ENCODE measurements around the gene NEFH. TPM values are rescaled to one million over a fixed set of nuclear protein-coding genes. Genes with fewer than 3 reads are reported as not detected.

Gene NEFH
- total RNA-seq, 1 experiment from 2014 or later, result 5.7 TPM

GRCh38 chr22:29442976-29443375, 37.0 kb upstream of the NEFH start:
- H2BK12ac ChIP-seq (ENCODE audit: insufficient read length, low read depth, low read length), result no peak overlapping the region
- Mint-ChIP-seq H3K9me3 (no peaks in the 10 kb centered on the region), H3K4me1 (peaks cover 13 to 15% of the 10 kb centered on the region in 2 experiments), H3K27ac (no peak overlapping the region), H3K4me3 (no peak overlapping the region), H3K27me3 (ENCODE audit: low read depth) (peaks cover 2% of the 10 kb centered on the region; the same call in 1 of the 2 replicates), H3K36me3 (ENCODE audit: insufficient read depth in 1 of 3, low read depth in 3 of 3) (no peaks in the 10 kb centered on the region)
- WGBS (ENCODE audit: extremely low coverage, insufficient read length, low lambda C conversion rate), result no CpG with 5 or more reads among the region's 1 CpG
- H4K5ac ChIP-seq (ENCODE audit: insufficient read length, low read depth, low read length), result no peak overlapping the region
- H3T11ph ChIP-seq (ENCODE audit: low read length), result no peak overlapping the region
- H3K9me3 ChIP-seq (ENCODE audit: control insufficient read depth, low read depth, low read length), result no peaks in the 10 kb centered on the region
- no peak overlapping the region for H2BK15ac ChIP-seq (ENCODE audit: low read depth, low read length)
- no peak overlapping the region for H3K4ac ChIP-seq (ENCODE audit: low read depth, low read length)
- no peak overlapping the region for H3K4me2 ChIP-seq (ENCODE audit: insufficient read depth, insufficient read length, low read length)
- H3K23me2 ChIP-seq (ENCODE audit: insufficient read length, low read depth, low read length, poor library complexity, severe bottlenecking), result no peaks in the 10 kb centered on the region
- H2BK5ac ChIP-seq (ENCODE audit: insufficient read length, low read length), result no peak overlapping the region
- H3K56ac ChIP-seq (ENCODE audit: insufficient read length, low read depth, low read length), result no peak overlapping the region
- no peak for TF ChIP-seq CTCF (conservative IDR thresholded peaks at IDR 0.05)
- no peak overlapping the region for H3K9ac ChIP-seq (ENCODE audit: extremely low read depth, insufficient read length, low read length)
- H3K27ac ChIP-seq (ENCODE audit: insufficient read length, low read depth, low read length), result no peak overlapping the region
- no peak overlapping the region for H3K14ac ChIP-seq (ENCODE audit: insufficient read depth, low read length)
- no peak overlapping the region for H4K91ac ChIP-seq (ENCODE audit: insufficient read length, low read depth, low read length)
- H3K27me3 ChIP-seq (ENCODE audit: insufficient read depth, low read length), result no peaks in the 10 kb centered on the region; the same call in 1 of the 2 replicates
- no peak overlapping the region for H2AFZ ChIP-seq (ENCODE audit: low read length)
- H3K79me2 ChIP-seq (ENCODE audit: insufficient read depth, low read length), result no peaks in the 10 kb centered on the region
- H2BK120ac ChIP-seq (ENCODE audit: low read depth, low read length, poor library complexity, severe bottlenecking), result no peak overlapping the region
- H2AK5ac ChIP-seq (ENCODE audit: insufficient read length, low read length), result no peak overlapping the region
- no peaks in the 10 kb centered on the region for H3K4me1 ChIP-seq (ENCODE audit: insufficient read depth, low read length)
- H3K18ac ChIP-seq (ENCODE audit: insufficient read length, low read depth, low read length), result no peak overlapping the region
- no peak overlapping the region for H3K23ac ChIP-seq (ENCODE audit: insufficient read length, low read depth, low read length)
- H3K79me1 ChIP-seq (ENCODE audit: insufficient read depth, low read depth, low read length, poor library complexity, severe bottlenecking), result no peaks in the 10 kb centered on the region
- no peak overlapping the region for H2BK20ac ChIP-seq (ENCODE audit: low read depth, low read length, poor library complexity, severe bottlenecking)
- no peaks in the 10 kb centered on the region for H4K20me1 ChIP-seq (ENCODE audit: control insufficient read depth, insufficient read depth, insufficient read length)
- no peak for DNase-seq
- H4K8ac ChIP-seq (replicated peaks; ENCODE audit: insufficient read length, low read depth, low read length), result no peak overlapping the region
